ENCODE data around the gene ALMS1. TPM values are rescaled to one million over a fixed set of nuclear protein-coding genes. Genes with fewer than 3 reads are reported as not detected.
"Not testable (repeated sequence)": the region's sequence is repeated elsewhere in the genome, so short reads cannot be mapped to it uniquely, and the experiment has no call there.

The ALMS1 gene
- total RNA-seq, 2 donors from 2014 or later = 34.2 to 44.5 TPM

DNA sequence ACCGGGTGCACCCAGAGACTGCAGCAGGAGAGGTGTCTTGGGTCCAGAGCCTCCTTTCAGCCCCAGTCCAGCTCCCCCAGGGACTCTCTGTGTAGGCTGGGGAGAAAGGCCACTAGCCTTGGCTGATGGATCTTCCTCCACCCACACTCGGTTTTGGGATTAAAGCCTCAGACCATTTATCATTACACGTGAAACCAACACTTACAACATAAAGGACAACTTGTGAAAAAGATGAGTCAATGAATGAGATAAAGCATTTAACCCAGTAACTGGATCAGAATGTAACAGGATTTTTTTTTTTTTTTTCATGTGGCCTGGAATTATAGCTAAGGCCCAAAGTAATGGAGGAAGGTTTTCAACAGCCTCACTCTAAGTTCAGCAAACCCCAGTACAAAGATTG, 224.5 kb downstream of the ALMS1 start:
- no peaks in the 10 kb centered on the region for H3K4me1 ChIP-seq
- TF ChIP-seq, protein P1, sequence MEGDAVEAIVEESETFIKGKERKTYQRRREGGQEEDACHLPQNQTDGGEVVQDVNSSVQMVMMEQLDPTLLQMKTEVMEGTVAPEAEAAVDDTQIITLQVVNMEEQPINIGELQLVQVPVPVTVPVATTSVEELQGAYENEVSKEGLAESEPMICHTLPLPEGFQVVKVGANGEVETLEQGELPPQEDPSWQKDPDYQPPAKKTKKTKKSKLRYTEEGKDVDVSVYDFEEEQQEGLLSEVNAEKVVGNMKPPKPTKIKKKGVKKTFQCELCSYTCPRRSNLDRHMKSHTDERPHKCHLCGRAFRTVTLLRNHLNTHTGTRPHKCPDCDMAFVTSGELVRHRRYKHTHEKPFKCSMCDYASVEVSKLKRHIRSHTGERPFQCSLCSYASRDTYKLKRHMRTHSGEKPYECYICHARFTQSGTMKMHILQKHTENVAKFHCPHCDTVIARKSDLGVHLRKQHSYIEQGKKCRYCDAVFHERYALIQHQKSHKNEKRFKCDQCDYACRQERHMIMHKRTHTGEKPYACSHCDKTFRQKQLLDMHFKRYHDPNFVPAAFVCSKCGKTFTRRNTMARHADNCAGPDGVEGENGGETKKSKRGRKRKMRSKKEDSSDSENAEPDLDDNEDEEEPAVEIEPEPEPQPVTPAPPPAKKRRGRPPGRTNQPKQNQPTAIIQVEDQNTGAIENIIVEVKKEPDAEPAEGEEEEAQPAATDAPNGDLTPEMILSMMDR (IDR thresholded peaks at IDR 0.05) = no peak
- TF ChIP-seq POLR2A (IDR thresholded peaks at IDR 0.05) = no peak
- intact Hi-C loops (cut with DNase I) = no loop called here
- no peaks in the 10 kb centered on the region for H3K27me3 ChIP-seq
- H3K4me3 ChIP-seq = no peak overlapping the region
- H3K36me3 ChIP-seq (replicated peaks in 1 of 2; ENCODE audit: insufficient read depth in 1 of 2, low read depth in 2 of 2) = no peaks in the 10 kb centered on the region
- H3K9me3 ChIP-seq = no peaks in the 10 kb centered on the region
- ATAC-seq (no peak), DNase-seq (no peak)
- H3K27ac ChIP-seq = no peak overlapping the region
- 84 to 87% methylated on average over 3 of the region's 3 CpGs for WGBS, 2 donors

DNA sequence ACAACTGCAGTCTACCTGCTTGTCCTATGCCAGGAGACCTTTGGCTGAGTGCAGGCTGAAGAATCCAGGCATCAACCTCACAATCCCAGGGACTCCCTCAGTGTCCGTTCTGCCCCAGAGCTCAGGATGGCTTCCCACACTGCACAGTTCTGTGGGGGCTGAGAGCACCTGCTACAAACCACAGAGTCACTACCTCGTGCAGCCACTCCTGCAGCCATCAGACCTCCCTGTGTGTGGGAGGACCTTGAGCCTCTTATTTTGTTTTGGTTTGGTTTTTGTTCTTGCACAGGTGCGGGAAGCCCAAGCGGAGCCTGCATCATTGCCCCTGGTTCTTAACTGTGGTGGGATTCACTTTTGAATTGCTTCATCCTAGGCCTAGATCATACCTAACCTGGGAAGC, 225.6 kb downstream of the ALMS1 start:
- Histone ChIP-seq H3K9me3 (no peaks in the 10 kb centered on the region), H3K4me1 (no peaks in the 10 kb centered on the region), H3K27me3 (no peaks in the 10 kb centered on the region), H3K27ac (no peak overlapping the region), H3K4me3 (no peak overlapping the region), H3K36me3 (replicated peaks in 1 of 2; ENCODE audit: insufficient read depth in 1 of 2, low read depth in 2 of 2) (no peaks in the 10 kb centered on the region)
- no peak for DNase-seq
- intact Hi-C loops (cut with DNase I) = no loop called here
- 78 to 83% methylated on average over 3 to 4 of the region's 4 CpGs for WGBS, 2 donors
- TF ChIP-seq POLR2A (IDR thresholded peaks at IDR 0.05) = no peak
- TF ChIP-seq, protein P1 (IDR thresholded peaks at IDR 0.05) = no peak
- no peak for ATAC-seq

DNA sequence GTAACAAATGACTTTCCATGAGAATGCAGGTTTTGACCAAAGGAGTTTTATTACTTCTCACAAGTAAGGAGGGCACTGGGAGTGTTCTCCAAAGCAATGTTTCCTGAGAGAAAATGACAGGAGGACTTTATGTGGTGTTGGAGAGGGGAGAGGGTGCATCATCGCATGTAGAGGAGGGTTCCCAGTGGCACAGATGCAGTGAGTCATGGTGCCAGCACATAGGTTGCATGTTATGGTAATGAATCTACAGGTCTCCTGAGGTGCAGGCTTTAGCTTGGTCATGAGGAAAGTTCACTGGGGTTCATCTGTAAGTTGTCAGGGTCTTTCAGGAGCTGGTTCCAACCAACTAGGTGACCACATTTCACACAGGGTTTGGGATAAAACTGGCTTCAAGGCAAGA, 226.2 kb downstream of the ALMS1 start:
- DNase-seq = no peak
- Histone ChIP-seq H3K27me3 (no peaks in the 10 kb centered on the region), H3K27ac (no peak overlapping the region), H3K4me1 (no peaks in the 10 kb centered on the region), H3K4me3 (no peak overlapping the region), H3K36me3 (replicated peaks in 1 of 2; ENCODE audit: insufficient read depth in 1 of 2, low read depth in 2 of 2) (no peaks in the 10 kb centered on the region), H3K9me3 (no peaks in the 10 kb centered on the region)
- TF ChIP-seq, protein P1 (IDR thresholded peaks at IDR 0.05) = no peak
- no peak for TF ChIP-seq POLR2A (IDR thresholded peaks at IDR 0.05)
- intact Hi-C loops (cut with DNase I) = no loop called here
- 94 to 100% methylated on average over 1 of the region's 1 CpG for WGBS, 2 donors
- ATAC-seq = no peak

DNA sequence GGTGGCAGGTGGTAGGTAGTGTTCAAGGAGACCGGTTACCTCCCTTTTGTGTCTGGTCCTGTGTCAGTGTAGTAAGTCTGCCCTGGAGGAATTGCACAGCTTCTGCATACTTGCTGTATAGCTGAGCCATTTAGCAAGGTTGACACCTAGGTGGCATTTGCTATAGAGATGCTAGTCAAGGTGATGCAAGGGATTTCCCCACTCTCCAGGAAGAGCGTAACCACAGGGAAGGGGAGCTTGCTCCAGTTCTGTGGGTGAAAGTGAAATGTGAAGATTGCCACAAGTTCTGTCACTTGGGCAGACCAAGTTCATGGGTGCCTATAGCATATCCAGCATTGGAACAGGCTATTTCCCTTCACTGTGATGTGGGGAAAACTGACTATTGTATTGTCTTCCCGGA, 228.5 kb downstream of the ALMS1 start:
- Histone ChIP-seq H3K4me1 (no peaks in the 10 kb centered on the region), H3K27ac (no peak overlapping the region), H3K9me3 (no peaks in the 10 kb centered on the region), H3K4me3 (no peak overlapping the region), H3K27me3 (no peaks in the 10 kb centered on the region), H3K36me3 (replicated peaks in 1 of 2; ENCODE audit: insufficient read depth in 1 of 2, low read depth in 2 of 2) (no peaks in the 10 kb centered on the region)
- WGBS, 2 donors = 86 to 90% methylated on average over 3 of the region's 3 CpGs
- DNase-seq (no peak), ATAC-seq (no peak)
- TF ChIP-seq, protein P1 (IDR thresholded peaks at IDR 0.05) = no peak
- TF ChIP-seq POLR2A (IDR thresholded peaks at IDR 0.05) = no peak
- intact Hi-C loops (cut with DNase I) = no loop called here

DNA sequence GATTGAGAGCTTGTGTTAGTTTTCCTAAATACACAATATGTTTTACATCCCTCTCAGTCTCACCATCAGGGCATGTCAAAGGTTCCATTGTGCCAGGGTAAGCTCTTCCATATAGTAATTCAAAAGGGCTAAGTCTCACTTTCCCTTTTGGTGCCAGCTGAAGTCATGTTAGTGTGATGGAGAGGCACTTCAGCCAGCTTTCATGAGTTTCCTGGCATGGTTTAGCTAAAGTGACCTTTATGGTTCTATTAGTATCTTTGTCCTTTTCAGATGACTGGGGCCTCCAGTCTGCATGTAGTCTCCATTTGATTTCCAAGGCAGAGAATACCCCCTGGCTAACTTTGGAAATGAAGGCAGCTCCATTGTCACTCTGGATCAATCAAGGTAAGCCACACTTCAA, 229.4 kb downstream of the ALMS1 start:
- no peaks in the 10 kb centered on the region for H3K9me3 ChIP-seq
- no peak for ATAC-seq

DNA sequence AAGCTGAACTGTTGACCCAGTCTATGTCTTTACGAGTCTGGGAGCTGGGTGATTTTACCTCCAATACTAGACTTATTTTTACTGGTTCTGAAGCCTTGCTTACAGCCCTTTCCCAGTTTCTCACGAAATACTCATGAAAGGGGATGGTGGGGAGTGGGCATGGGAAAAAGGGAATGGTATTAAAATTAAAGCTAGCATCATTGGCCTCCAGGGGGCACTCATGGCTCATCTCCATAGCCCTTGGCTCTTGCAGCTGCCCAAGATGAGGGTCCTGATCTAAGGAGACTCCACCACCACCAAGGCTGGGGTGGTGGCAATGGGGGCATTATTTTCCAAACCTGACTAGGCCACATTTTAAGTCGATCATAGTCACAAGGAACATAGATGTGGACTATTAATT, 234.3 kb downstream of the ALMS1 start:
- H3K4me3 ChIP-seq; H3K9me3 ChIP-seq; H3K36me3 ChIP-seq (replicated peaks in 1 of 2; ENCODE audit: insufficient read depth in 1 of 2, low read depth in 2 of 2); H3K27ac ChIP-seq; H3K4me1 ChIP-seq; ATAC-seq; H3K27me3 ChIP-seq; intact Hi-C loops (cut with DNase I): not testable (repeated sequence)
- 70 to 72% methylated on average over 3 of the region's 3 CpGs for WGBS, 2 donors
- DNase-seq = peak in 1 of 4 donors; percentile 15

More for the DNA sequence above, 229.4 kb downstream of the ALMS1 start:
- no peak for DNase-seq
- no peaks in the 10 kb centered on the region for H3K36me3 ChIP-seq (replicated peaks in 1 of 2; ENCODE audit: insufficient read depth in 1 of 2, low read depth in 2 of 2)
- TF ChIP-seq POLR2A (IDR thresholded peaks at IDR 0.05) = no peak
- TF ChIP-seq, protein P1 (IDR thresholded peaks at IDR 0.05) = no peak
- no peaks in the 10 kb centered on the region for H3K4me1 ChIP-seq
- no peaks in the 10 kb centered on the region for H3K27me3 ChIP-seq
- intact Hi-C loops (cut with DNase I) = no loop called here
- H3K4me3 ChIP-seq = no peak overlapping the region
- H3K27ac ChIP-seq = no peak overlapping the region

DNA sequence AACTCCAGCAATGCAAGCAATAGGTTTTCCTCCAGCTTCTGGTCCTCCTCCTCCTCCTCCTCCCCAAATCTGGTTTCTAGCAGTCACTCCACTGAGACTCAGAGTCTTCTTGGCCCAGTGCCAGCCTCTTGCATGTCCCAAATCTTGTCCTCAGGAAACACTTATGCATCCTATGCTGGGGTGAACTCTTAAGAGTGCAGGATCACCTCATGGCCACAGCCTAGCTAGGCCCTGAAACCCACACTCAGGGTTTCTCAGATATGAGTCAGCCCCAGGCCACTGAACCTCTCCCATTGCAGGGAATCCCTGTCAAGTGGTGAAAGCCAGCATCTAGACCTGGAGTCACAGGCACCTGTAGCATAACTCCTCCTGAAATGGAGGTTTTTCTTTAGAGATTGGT, 238.4 kb downstream of the ALMS1 start:
- H3K27ac ChIP-seq; ATAC-seq; DNase-seq; H3K36me3 ChIP-seq (replicated peaks in 1 of 2; ENCODE audit: insufficient read depth in 1 of 2, low read depth in 2 of 2); intact Hi-C loops (cut with DNase I); H3K4me3 ChIP-seq; H3K27me3 ChIP-seq; H3K9me3 ChIP-seq; H3K4me1 ChIP-seq: not testable (repeated sequence)

DNA sequence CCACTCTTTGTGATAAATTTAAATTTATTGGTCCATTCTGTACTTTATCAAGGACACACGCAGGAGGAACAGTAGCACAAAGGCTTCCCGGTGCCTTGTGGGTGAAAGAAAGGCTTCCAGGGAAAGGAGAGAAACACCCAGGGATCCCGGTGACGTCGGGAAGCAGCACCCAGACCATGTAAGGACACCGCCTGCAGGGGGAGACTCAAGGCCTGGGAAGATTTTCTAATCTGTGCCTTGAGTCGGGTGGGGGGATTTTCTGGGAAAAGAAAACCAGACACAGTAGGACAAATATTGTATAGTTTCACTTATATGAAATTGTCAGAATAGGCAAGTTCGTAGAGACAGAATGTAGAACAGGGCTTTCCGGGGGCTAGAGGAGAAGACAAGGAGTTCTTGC, 239.0 kb downstream of the ALMS1 start:
- not testable (repeated sequence) for ATAC-seq, H3K4me1 ChIP-seq

More for the DNA sequence above, 239.0 kb downstream of the ALMS1 start:
- H3K9me3 ChIP-seq; H3K4me3 ChIP-seq; DNase-seq; intact Hi-C loops (cut with DNase I); H3K36me3 ChIP-seq (replicated peaks in 1 of 2; ENCODE audit: insufficient read depth in 1 of 2, low read depth in 2 of 2); H3K27me3 ChIP-seq; H3K27ac ChIP-seq: not testable (repeated sequence)
- 64 to 77% methylated on average over 6 to 7 of the region's 9 CpGs for WGBS, 2 donors
